HG03095 (cell line): ENCODE data around the gene ESRRB.

Source experiments
- ATAC-seq: cut with Tn5 transposase; IDR thresholded peaks from one replicate; pipeline ENCODE4 v1.9.1; 2021; ENCODE audit warnings: moderate library complexity; ENCODE audit not compliant: unreplicated experiment

Gene ESRRB

DNA sequence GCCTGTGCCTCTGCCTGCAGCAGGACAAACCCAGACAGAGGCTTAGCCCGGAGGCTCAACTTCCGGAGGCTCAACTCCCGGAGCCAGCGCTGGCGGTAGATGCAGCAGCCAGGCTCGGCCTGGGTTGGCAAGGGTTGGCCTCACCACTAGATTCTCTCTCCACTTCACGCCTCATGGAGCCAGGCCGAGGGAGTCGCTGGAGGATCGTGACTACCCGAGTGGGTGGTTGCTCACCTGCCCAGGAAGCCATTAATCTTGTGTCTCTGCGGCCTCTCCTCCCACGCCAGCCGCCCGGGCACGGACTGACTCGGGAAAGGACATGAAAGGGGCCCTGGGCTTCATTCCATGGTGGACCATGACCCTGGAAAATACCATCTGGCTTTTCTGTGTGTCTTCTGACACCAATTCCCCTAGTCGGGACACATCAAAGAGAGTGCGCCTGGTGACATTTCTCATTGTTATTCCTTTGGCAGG is 20.8 kb downstream of the ESRRB start:
- no peak for ATAC-seq

DNA sequence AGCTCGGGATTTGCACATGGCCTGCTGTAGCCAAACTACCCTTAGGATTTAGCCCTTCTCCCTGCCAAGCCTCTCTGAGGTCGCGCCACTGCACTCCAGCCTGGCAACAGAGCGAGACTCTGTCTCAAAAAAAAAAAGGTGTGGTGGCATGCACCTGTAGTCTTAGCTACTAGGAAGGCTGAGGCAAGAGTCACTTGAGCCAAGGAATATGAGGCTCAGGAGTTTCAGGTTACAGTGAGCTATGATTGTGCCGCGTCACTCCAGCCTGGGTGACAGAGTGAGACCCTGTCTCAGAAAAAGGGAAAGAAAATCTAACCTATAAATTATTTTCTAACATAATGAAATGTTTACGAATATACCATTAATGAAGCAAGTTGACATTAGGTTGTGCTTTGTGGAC is 29.7 kb downstream of the ESRRB start:
- ATAC-seq: no peak

DNA sequence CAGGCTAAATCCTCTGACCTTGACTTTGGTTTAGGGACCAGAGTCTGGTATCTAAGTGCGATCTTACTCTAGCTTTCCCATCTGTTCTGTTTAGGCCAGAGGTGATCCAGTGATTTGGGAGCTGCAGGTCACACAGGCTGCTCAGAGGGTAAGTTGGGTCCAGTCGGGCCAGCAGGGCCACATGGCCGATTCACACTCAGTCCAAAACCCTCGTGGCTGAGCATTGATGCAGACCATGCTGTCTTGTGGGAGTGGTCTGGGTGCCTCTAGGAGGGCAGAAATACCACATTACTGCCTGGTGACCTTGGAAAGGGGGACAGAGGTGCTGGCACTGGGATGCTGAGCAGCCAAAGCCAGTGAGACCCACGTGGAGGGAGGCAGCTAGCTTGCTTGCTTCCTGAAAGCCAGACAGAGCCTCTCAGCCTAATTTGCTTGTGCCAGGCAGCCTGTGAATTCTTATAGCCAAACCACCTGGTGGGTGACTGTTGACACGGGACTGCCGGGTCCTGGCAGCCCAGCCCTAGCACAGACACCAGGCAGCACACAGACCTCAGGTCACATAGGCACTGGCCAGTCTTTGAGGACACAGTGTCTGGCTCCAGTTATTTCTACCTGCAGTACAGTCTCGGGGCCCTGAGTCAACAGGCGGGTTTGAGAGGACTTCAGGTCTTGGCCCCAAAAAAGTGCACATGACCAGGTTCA is 31.7 kb downstream of the ESRRB start:
- no peak for ATAC-seq

DNA sequence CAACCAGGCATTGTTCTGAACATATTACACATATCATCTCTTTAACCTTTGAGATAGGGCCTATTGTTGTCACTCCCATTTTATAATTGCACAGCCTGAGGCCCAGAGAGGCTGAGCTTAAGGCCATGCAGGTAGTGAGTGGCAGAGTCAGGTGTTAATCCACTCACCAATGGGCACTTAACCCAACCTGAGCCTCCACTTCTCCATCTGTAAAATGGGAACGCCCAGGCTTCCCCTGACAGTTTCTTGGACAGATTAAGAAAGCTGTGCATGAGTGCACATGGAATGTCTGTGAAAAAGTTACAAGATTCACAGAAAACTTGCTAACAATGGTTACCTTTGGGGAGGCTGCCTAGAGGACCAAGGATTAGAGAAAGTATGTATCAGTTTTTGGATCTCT is 32.9 kb downstream of the ESRRB start:
- no peak for ATAC-seq

DNA sequence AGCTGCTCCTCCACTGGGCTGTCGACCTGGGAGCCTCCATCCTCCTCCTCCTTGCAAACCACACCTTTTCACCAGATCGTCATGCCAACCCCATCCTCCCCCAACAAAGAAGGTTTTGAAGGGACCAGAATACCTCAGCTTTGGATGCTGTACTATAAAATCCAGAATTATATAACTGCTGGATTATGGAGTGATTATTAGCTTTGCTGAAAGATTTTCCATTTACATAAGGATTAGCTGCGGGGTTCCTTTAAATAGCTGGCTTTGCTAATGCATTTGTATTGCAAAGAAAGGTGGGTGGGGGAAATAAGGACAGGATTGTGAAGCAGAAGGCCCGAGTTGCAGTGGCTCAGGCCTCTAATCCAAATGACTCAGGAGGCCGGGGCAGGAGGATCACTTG is 36.6 kb downstream of the ESRRB start:
- ATAC-seq: no peak

DNA sequence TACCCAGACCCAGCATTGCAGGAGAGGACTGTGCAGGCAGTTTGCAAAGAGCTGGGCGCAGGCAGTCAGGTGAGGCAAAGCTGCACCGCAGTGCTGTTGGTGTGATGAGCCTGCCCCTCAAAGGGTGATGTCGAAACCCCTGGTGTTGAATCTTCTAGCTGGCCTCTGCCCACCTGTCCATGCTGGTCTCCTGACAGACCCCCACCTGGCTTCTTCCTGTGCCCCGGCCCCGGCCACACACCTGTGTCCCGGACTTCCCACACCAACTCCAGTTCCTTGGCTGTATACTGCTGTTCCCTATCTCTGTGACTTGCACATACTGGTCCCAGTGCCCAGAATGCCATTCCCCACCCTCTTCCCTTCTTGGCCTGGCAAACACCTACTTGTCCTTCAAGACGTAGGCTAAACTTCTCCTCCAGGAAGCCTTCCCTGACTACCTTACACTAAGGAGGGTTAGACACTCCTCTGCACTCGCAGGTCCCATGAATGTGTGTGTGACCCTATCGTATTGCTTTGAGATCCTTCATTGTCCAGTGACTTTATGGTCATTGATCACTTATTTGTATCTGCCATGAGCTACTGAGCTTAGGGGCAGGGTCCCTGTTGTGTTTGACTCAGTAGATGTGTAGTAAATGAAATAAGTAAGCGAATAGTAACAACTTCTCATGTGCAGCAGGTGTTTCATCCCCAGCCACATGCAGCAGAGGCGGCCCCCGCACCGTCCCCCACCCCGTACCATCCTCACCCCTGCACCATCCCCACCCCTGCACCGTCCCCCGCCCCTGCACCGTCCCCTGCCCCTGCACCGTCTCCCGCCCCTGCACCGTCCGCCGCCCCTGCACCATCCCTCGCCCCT is 37.4 kb downstream of the ESRRB start:
- ATAC-seq: no peak

DNA sequence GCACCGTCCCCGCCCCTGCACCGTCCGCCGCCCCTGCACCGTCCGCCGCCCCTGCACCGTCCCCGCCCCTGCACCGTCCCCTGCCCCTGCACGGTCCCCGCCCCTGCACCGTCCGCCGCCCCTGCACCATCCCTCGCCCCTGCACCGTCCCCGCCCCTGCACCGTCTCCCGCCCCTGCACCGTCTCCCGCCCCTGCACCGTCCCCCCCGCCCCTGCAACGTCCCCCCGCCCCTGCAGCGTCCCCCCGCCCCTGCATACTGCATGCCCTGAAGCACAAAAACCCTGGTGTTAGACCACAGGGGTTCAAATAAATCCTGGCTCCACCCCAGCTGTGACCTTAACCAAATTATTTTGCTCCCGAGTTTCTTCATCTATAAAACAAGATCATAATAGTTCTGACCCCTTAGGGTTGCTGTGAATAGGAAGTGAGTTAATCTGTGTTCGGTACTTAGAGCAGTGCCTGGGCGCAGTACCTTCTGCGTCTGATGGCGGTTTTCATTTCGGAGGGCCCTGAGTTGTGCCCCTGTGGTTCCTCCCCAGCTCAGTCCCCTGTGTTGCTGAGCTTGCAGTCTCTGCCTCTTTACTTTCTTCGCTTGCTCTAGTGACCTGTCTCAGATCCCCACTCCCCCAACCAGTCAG is 38.1 kb downstream of the ESRRB start:
- no peak for ATAC-seq

DNA sequence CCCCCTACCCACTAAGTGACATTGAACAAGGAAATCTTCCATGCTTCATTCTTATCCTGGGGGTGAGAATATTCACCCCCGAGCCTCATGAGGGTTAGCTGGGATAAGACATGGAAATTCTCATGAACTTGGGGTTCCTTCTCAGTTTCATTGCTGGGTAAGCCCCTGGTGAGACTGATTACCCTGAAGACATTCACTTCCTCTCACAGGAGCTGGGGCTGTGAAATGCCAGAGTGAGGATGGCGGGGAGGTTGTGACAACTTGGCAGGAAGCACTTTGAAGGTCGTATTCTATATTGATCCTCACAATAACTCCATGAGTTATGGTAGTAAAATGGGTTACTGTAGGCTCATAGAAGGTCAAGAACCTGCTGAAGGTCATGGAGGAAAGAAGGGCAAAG is 43.5 kb downstream of the ESRRB start:
- ATAC-seq: no peak

DNA sequence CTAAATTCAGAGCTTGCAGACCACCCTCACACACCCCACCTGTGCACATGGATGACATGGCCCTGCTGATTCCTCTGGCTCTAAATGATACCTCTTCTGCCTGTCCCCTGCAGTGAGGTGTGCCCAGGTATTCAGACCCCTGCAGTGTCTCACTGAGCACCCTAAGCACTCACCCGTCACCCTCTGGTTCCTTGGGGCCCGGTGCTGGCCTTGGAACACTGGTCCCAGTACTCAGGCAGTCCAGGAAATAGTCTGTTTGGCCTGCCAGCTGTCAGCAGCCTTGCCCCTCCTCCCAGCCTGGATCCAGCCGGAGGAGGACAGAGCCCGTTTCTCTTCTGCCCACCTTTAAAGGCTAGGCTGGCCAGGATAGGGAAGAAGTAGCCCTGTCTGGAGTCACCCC is 44.9 kb downstream of the ESRRB start:
- no peak for ATAC-seq

DNA sequence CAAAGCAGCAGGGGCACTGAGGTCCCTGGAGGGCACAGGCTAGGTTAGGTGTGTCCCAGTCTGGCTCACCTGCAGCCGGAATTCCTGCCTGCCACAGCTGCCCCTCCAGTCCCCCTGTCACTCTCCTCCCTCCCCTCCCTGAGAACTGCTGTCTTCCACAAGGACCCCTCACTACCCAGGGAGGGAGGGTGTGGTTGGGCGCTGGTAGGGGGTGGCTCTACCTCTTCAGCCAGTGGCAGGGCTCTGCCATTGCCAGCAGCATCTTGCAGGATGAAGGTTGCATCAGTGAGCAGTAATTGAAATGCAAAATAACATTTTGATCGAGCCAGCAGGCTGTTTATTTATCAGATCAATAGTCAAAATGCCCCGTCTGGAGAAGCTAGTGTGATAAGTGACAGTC is 45.7 kb downstream of the ESRRB start:
- ATAC-seq: no peak

DNA sequence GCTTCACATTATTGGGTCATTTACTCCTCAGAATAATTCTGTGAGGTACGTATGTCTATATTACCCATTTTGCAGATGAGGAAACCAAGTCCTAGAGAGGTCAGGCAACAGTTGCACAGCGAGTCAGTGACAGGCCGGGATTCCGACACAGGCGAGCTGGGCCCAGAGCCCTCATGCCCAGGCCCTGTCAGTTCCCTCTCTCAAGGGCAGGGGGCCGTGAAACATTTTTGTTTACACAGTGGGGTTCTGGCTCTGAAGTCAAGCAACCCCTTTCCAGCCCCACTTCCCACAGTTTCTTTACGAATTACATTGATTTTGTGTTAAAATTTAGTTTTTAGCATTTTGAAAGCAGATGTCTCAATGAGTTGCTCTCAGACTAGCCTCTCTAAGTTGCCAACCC is 46.7 kb downstream of the ESRRB start:
- no peak for ATAC-seq

DNA sequence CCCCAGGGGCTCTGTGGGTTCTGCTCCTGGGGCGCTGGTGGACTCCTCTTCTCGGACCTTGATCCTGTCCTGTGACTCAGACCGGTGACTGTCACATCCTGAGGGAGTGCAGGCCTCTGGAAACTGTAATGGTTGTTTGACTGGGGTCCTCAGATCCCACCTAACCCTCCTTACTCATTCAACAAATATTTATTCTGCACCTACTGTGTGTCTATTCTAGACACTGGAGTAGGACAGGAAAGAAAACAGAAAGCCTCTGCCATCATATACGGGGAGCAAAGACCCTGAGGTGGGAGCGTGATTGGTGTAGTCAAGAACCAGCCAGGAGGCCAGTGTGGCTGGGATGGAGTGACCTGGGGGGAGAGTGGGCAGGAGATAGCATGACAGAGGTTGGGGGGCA is 47.6 kb downstream of the ESRRB start:
- ATAC-seq: no peak

DNA sequence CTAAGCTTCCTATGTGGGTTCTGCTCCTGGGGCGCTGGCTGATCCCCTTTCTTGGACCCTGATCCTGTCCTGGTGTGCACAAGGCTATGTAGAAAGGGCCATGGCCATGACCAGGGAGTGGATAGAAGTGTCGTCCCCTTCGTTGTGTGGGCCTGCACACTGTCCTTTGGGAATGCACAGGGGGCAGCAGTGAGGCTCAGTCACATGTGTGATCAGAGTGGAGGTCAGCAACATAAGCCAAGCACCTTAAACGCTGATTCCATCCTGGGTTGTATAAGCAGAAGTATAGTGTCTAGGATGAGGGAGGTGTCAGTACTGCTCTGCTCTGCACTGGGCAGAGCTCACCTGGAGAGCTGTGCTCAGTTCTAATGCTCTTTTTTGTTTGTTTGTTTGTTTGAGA is 48.4 kb downstream of the ESRRB start:
- no peak for ATAC-seq

DNA sequence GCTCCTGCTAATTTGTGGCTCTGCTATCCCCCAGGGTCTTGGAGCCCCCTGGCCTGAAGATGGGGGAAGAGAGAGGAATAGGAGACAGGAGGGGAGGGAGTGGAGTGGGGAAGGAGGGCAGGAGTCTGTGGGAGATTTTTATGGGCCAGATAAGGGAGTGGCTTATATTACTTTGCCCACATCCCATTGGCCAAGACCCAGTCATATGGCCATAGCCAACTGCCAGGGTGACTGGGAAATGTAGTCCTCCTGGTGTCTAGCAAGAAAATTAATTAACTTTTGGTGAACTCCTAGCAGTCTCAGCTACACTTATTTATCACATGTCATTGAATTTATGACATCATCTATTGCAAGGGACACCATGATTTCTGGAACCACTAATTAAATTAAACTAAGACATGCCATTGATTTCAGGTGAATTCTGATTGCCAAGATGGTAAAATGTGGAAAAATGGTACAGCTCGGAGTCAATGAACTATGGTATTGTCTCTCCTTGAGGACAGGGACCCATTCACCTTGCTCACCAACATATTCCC is 50.3 kb downstream of the ESRRB start:
- ATAC-seq: no peak

DNA sequence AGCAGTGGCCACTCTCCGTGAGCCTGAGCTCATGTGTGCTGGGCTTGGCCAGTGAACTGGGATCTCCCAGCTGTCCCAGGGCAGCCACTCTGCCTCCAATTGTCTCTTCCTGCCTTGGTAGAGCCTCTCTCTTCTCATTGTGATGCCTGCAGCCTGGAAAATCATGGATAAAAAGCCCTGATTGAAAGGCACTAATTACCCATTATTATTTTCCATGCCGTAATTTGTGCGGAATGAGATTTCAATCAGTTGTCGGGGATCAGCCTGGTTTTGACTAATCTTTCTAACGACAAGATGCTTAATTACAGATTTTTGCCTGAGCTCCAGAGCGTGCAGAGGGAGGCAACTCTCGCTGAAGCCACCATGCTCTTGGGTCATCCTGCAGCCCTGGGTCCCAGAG is 52.7 kb downstream of the ESRRB start:
- no peak for ATAC-seq

DNA sequence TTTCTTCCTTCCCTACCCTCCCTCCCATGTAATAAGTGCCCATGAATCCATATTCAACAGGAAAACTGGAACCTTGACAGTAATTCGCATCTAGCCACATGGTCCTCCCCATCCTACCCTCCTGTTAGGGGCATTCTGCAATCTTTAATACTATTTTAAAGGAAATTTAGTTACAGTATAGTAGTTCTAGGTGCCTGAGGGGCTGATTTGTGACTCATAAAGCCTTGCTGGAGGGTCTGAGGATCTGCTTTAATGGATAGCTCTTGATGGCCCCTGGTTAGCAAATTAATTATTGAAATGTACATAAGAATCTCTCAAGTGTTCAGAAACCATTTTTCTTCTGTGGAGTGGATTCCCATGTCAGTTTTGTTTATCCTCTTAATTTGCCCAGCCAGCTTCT is 54.1 kb downstream of the ESRRB start:
- ATAC-seq: no peak

DNA sequence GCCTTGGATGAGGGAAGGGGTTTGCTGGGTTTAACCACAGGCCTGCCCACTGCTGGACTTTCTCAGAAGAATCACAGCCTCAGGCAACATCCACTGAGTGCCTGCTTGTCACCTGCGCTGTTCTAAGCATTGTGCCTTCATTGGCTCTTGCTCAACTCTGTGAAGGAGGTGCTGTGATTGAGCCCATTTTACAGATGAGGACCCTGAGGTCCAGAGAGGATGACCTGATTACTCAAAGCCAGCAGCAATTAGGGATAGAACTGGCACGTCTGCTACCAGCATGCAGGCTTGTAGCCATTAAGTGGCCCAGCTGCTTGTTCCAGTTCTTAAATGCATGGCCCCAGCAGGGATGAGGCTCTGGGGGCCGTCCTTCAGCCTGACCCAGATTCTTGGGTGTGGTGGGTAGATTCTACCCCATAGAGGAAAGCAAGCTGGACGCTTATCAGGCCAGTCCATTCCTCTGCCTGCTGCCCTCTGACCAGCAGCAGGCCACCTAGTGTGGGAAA is 54.6 kb downstream of the ESRRB start:
- ATAC-seq: no peak

DNA sequence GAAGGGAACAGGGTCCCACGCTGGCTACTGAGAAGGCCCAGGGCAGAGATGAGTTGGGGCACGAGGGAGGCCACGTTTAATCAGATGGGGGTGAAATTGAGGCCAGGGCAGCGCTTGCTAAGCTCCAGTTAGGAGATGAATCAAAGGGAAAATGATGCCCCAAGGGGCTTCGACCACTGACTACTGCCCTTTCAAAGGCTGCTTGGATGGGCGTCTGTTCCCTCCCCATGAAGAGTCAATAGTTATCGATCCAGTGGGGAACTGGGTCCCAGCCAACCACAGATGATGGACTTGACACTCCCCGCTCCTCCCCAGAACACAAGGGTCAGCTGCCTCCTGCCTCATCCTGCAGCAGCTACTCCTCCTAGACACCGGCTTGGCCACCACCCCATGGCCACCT is 55.6 kb downstream of the ESRRB start:
- ATAC-seq: no peak

DNA sequence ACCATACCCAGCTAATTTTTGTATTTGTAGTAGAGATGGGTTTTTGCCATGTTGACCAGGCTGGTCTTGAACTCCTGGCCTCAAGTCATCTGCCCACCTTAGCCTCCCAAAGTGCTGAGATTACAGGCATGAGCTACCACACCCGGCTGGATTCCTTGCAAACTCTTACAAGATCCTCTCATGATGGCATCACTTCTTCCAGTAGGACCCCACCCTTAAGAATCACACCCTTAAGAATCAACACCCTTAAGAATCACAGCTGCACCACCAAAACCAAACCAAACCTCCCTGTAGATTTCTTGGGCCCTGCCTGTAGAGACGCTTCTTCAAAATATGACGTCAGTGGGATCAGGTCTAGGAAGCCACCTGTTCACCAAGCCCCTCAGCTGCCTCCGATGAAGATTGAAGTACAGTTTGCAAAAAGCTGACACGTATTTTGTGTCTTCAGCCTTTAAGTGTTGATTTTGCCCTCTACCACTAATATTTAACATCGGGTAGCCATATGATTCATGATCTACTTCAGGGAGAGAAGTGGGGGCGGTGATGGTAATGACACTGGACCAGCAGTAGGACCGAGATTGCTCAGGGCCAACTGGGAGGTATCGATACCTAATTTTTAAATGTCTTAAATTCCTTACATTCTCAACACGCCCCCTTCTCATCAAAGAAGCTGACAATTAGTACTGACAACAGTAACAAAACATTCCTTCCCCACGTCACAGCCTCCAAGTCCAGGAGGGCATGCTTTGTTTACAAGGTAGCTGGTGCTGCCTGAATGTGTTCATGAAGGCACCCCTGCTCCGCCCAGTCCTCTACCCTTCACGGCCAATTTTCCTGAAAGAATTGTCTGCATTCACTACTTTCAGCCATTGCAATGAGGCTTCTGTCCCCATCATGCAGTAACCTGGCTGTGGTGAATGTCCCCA is 57.2 kb downstream of the ESRRB start:
- no peak for ATAC-seq

DNA sequence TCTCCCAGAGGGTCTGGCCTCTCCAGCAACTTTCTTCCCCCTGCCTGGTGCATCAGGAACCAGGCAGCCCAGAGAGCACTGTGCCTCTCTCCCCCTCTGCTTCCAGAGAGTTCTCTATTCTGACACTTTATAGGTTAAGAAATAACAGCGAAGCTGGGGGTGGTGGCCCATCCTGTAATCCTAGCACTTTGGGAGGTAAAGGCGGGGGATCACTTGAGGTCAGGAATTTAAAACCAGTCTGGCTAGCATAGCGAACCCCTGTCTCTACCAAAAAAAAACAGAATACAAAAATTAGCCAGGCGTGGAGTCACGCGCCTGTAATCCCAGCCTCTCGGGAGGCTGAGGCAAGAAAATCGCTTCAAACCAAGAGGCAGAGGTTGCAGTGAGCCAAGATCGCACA is 58.3 kb downstream of the ESRRB start:
- ATAC-seq: no peak
